Activated naive CD8-positive, alpha-beta T cell treated with anti-CD3 and anti-CD28 coated beads, Interleukin-2, amount 10 ng/mL, durations not matched to agents 7 days and 5 days (primary cell): ENCODE measurements around the gene ST6GALNAC5. TPM values are rescaled to one million over a fixed set of nuclear protein-coding genes. Genes with fewer than 3 reads are reported as not detected.

Experiments
- ATAC-seq: fragments of 150-1000 bp; cut with Tn5 transposase; one replicate; pipeline ENCODE4 v1.10.0; 2021; ENCODE audit warnings: low read depth, moderate library complexity
- POLR2A ChIA-PET: fragments of 350-600 bp; sonication (Branson Sonifier 250); formaldehyde crosslinking; loops from one replicate; lab custom pipeline; 2021; ENCODE audit warnings: antibody characterized with exemption; lab: Charles Lee
- DNase-seq: peaks from one replicate; pipeline ENCODE4 v3.0.0; 2021
- H3K27ac Mint-ChIP-seq: one replicate; pipeline ENCODE4 v1.8.0; 2022; ENCODE audit warnings: mild to moderate bottlenecking, mixed read lengths
- H3K27me3 Mint-ChIP-seq: one replicate; pipeline ENCODE4 v1.8.0; 2022; ENCODE audit warnings: mild to moderate bottlenecking, moderate library complexity, mixed read lengths
- H3K36me3 Mint-ChIP-seq: one replicate; pipeline ENCODE4 v1.8.0; 2021; ENCODE audit warnings: mild to moderate bottlenecking, mixed read lengths
- H3K4me1 Mint-ChIP-seq: one replicate; pipeline ENCODE4 v1.8.0; 2021; ENCODE audit warnings: mixed read lengths
- H3K4me3 Mint-ChIP-seq: one replicate; pipeline ENCODE4 v1.8.0; 2022; ENCODE audit warnings: mild to moderate bottlenecking, moderate library complexity, mixed read lengths
- H3K9me3 Mint-ChIP-seq: one replicate; pipeline ENCODE4 v1.8.0; 2021; ENCODE audit warnings: mixed read lengths
- total RNA-seq, 2 experiments: library from RNA; stranded (reverse); gene quantifications; one replicate each; pipeline ENCODE4 v1.2.3, GENCODE V29; 2021

The ST6GALNAC5 gene
- total RNA-seq, 2 experiments from 2014 or later = not detected

DNA sequence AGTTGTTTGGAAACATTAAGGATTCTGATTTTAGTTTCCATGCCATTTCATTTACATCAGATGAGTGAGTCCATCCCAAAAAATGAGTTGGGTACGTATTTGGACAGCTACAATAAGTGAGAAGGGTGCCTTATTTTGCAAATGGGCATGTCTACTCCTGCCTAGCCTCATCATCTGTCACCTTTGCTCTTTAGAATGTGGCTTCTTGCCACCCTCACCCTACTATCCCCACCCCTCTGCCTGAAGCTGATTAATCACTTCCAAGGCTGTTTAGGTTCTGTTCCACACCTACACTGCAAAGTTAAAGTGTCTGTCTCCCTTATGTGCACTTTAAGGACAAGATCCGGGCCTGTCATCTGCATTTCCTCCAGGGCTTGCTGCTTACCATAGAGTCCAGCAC is 61.2 kb downstream of the ST6GALNAC5 start:
- ATAC-seq (no peak), DNase-seq (no peak)
- Mint-ChIP-seq H3K27ac (no peak overlapping the region), H3K9me3 (peaks cover 3% of the 10 kb centered on the region), H3K36me3 (no peaks in the 10 kb centered on the region), H3K4me3 (no peak overlapping the region), H3K4me1 (no peaks in the 10 kb centered on the region), H3K27me3 (peaks cover 21% of the 10 kb centered on the region)
- POLR2A ChIA-PET = no interaction called here

GRCh38 chr1:76929136-76929535 is 61.9 kb downstream of the ST6GALNAC5 start:
- ATAC-seq (no peak), DNase-seq (no peak)
- no peak overlapping the region for H3K27ac Mint-ChIP-seq
- peaks cover 3% of the 10 kb centered on the region for H3K9me3 Mint-ChIP-seq
- POLR2A ChIA-PET = no interaction called here
- peaks cover 4% of the 10 kb centered on the region for H3K4me1 Mint-ChIP-seq
- no peaks in the 10 kb centered on the region for H3K36me3 Mint-ChIP-seq
- peaks cover 20% of the 10 kb centered on the region for H3K27me3 Mint-ChIP-seq
- no peak overlapping the region for H3K4me3 Mint-ChIP-seq

DNA sequence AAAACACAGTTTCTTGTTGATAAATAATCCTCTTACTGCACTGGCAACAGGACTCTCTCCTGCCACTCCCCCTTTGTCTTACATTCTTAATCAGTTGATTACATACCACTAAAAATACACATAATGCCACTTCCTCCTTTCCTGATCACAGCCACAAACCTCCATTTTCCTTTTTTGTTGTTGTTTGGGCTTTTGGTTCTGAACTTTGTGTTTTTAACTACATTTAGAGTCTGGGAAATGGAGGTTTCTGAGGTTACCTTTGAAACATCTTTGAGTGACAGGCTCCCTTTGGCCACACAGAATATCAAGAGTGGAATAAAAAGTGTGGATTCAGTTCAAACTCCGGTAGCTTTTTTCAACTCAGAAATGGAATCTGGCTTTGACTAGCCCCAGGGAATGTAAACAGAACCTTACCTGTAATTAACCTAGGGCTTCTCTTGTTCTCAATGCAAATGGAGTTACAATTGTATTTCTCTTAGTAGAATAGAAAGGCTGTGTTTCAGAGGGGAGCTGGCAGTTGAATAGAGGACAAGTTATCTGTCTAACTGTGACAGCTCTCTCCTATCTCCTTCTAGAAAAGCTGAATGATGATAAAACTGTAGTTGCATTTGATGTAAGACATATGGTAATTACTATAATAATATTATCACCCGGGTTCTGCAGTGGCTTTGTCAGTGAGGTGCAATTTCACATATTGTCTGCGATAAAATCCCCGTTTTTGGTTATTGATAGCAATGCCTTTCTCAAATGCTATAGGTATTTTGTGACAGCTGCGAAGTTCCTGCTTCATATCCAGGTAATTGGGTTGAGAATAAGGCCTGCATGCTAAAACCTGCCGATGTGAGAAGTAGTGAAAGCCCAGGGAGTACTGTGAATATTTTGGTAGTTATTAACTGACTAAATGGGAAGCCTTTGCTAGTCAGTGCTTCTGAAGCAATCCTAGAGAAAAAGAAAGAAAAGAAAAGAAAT is 66.9 kb downstream of the ST6GALNAC5 start:
- no peak for ATAC-seq
- no peak overlapping the region for H3K27ac Mint-ChIP-seq

GRCh38 chr1:76938304-76938703 is 71.0 kb downstream of the ST6GALNAC5 start:
- Mint-ChIP-seq H3K36me3 (no peaks in the 10 kb centered on the region), H3K27me3 (peaks cover 25% of the 10 kb centered on the region), H3K4me3 (no peak overlapping the region), H3K9me3 (peaks cover 1% of the 10 kb centered on the region), H3K4me1 (peaks cover 6% of the 10 kb centered on the region), H3K27ac (no peak overlapping the region)
- POLR2A ChIA-PET = no interaction called here
- ATAC-seq (no peak), DNase-seq (no peak)

More for the DNA sequence above, 66.9 kb downstream of the ST6GALNAC5 start:
- Mint-ChIP-seq H3K4me3 (no peak overlapping the region), H3K9me3 (peaks cover 3% of the 10 kb centered on the region), H3K4me1 (peaks cover 6% of the 10 kb centered on the region), H3K27me3 (peaks cover 38% of the 10 kb centered on the region), H3K36me3 (no peaks in the 10 kb centered on the region)
- POLR2A ChIA-PET = no interaction called here
- no peak for DNase-seq

- ATAC-seq (no peak), DNase-seq (no peak)
- Mint-ChIP-seq H3K9me3 (peaks cover 1% of the 10 kb centered on the region), H3K4me3 (no peak overlapping the region), H3K36me3 (no peaks in the 10 kb centered on the region), H3K27ac (no peak overlapping the region), H3K4me1 (peaks cover 2% of the 10 kb centered on the region), H3K27me3 (peaks cover 29% of the 10 kb centered on the region)
- POLR2A ChIA-PET = no interaction called here
Measured at GRCh38 chr1:76939050-76939816, 72.0 kb downstream of the ST6GALNAC5 start.

DNA sequence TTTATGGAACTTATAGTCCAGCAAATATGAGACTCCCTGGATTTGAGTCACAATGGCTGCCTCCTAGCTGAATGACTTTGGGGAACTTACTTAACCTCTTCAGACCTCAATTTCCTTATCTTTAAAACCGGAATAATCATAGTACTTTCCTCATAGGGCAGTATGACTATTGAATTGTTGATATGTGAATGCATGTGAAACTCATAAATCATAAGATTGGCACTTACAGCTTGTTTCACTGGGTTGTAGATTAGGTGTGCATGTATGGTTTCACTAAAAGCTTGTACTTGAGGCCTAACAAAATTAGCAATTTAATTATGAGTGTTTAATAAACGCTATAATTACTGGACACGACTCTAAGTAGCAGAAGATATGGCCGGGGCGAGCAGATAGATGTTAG is 72.5 kb downstream of the ST6GALNAC5 start:
- DNase-seq (no peak), ATAC-seq (no peak)
- Mint-ChIP-seq H3K9me3 (peaks cover 1% of the 10 kb centered on the region), H3K27me3 (peaks cover 28% of the 10 kb centered on the region), H3K27ac (no peak overlapping the region), H3K36me3 (no peaks in the 10 kb centered on the region), H3K4me3 (no peak overlapping the region), H3K4me1 (peaks cover 2% of the 10 kb centered on the region)
- POLR2A ChIA-PET = no interaction called here

DNA sequence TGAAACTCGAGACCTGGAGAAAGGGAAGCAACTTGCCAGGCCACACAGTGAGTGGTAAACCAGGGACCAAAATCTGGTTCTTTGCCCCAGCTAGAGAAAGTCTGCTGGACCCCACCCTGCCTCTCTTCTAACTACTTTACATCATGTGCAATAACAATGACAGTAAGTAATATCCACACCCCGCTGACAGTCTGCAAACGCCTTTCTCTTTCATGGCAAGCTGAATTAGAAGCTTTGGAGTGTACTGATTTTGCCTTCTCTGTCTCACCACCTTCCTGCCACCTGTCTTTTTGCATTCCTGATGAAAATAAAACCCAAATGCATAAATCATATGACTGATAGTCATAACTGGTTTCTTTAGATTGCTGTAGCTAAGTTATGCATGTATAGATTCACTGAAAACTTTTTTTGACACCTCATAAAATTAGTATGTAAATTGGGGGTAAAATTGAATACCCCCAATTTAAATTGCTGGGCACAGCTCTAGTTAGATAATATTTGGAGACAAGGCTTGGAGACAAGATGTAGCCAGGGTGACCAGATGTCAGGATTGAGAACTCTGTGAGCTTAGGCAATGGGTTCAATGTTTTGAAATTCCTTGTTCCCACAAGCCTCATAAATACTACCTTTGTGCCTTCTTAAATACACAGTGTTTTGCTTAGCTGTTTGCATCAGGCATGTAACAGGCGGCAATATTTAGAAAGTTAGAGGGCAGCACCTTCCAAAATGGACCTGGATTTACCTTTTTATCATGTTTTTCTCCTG is 73.5 kb downstream of the ST6GALNAC5 start:
- no peak for ATAC-seq
- DNase-seq = no peak
- Mint-ChIP-seq H3K4me3 (no peak overlapping the region), H3K27me3 (peaks cover 31% of the 10 kb centered on the region), H3K36me3 (no peaks in the 10 kb centered on the region), H3K27ac (no peak overlapping the region), H3K9me3 (peaks cover 1% of the 10 kb centered on the region), H3K4me1 (peaks cover 2% of the 10 kb centered on the region)
- POLR2A ChIA-PET = no interaction called here

GRCh38 chr1:76942549-76942948 is 75.3 kb downstream of the ST6GALNAC5 start:
- DNase-seq = no peak
- no peaks in the 10 kb centered on the region for H3K36me3 Mint-ChIP-seq
- H3K9me3 Mint-ChIP-seq = peaks cover 1% of the 10 kb centered on the region
- H3K27ac Mint-ChIP-seq = no peak overlapping the region
- peaks cover 14% of the 10 kb centered on the region for H3K27me3 Mint-ChIP-seq
- H3K4me1 Mint-ChIP-seq = no peaks in the 10 kb centered on the region
- no peak overlapping the region for H3K4me3 Mint-ChIP-seq
- POLR2A ChIA-PET = no interaction called here
- no peak for ATAC-seq

DNA sequence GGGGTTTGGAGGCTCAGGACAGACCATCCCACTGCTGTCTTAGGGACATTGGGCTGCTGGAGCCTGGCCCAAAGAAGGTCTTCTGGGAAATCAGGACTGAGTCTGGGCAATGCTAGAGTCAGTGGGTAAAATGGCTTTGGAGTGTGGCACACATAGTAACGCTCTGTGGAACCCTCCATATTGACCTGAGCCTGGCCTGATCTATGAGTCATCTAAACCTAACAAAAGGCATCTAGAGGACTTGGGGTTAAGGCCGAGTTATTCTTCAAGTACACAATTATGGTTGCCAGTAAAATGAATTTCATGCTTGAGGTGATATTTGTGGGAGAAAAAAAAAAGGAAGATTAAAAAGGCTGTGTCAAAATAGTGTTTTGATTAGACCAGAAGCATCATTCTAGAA is 77.7 kb downstream of the ST6GALNAC5 start:
- Mint-ChIP-seq H3K9me3 (peaks cover 1% of the 10 kb centered on the region), H3K4me1 (no peaks in the 10 kb centered on the region), H3K4me3 (no peak overlapping the region), H3K27me3 (peaks cover 11% of the 10 kb centered on the region), H3K36me3 (no peaks in the 10 kb centered on the region), H3K27ac (no peak overlapping the region)
- DNase-seq (no peak), ATAC-seq (no peak)
- POLR2A ChIA-PET = no interaction called here

DNA sequence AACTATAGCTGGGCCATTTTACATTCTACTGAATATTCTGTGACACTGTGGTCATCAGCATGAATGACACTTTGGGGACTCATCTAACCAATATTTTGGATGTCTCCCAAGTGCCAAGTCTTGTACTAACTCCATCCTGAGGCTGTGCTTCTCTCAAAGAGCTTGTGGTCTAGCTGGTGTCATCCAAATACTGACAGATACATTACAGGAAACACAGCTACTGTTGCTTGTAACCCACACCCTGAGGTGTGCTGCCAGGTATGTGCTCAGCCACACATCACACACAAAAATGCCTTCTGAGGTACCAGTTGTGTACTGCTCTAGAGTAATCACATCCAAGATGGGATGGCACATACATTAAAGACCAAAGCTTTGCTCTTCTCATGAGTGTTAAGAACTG is 81.6 kb downstream of the ST6GALNAC5 start:
- ATAC-seq = no peak
- Mint-ChIP-seq H3K9me3 (no peaks in the 10 kb centered on the region), H3K4me1 (no peaks in the 10 kb centered on the region), H3K27ac (no peak overlapping the region), H3K27me3 (peaks cover 4% of the 10 kb centered on the region), H3K4me3 (no peak overlapping the region), H3K36me3 (no peaks in the 10 kb centered on the region)
- POLR2A ChIA-PET = no interaction called here
- no peak for DNase-seq

- H3K9me3 Mint-ChIP-seq = no peaks in the 10 kb centered on the region
- H3K27ac Mint-ChIP-seq = no peak overlapping the region
- no peak for ATAC-seq
- POLR2A ChIA-PET = no interaction called here
- DNase-seq = no peak
- H3K27me3 Mint-ChIP-seq = peaks cover 4% of the 10 kb centered on the region
- H3K4me3 Mint-ChIP-seq = no peak overlapping the region
- no peaks in the 10 kb centered on the region for H3K36me3 Mint-ChIP-seq
- H3K4me1 Mint-ChIP-seq = no peaks in the 10 kb centered on the region
Measured at GRCh38 chr1:76949503-76949902, 82.2 kb downstream of the ST6GALNAC5 start.

DNA sequence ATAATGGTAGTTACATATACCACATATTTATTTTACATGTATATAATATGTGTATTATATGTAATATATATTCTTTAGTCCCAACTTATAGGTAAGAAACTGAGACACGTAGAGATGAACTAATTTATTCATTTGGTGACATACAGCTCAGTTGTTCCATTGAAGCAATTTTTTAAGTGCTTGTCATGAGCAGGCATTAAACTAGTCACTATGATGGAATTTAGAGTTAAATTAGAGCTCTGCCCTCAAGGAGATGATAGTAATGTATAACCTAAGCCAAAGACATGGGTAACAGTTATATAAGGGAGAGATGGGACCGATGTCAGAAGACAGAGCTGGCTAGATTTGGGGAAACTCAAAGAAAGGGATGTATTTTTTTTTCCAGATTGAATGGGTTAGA is 83.0 kb downstream of the ST6GALNAC5 start:
- no peak for ATAC-seq

DNA sequence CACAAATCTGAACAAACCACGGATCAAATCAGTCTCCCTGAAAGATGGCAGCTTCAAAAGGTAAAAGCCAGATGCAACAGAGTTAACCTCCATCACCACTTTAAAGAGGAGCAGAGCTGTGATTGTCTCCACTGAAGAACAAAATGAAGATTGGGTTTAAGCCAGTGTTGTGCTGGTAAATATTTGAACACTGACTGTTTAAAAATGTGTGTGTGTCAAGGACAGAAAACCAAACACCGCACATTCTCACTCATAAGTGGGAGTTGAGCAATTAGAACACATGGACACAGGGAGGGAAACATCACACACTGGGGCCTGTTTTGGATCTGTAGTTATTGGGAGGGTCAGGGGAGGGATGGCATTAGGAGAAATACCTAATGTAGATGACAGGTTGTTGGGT is 83.9 kb downstream of the ST6GALNAC5 start:
- H3K9me3 Mint-ChIP-seq = no peaks in the 10 kb centered on the region
- H3K4me1 Mint-ChIP-seq = no peaks in the 10 kb centered on the region
- DNase-seq (no peak), ATAC-seq (no peak)
- no peaks in the 10 kb centered on the region for H3K36me3 Mint-ChIP-seq
- no peaks in the 10 kb centered on the region for H3K27me3 Mint-ChIP-seq
- no peak overlapping the region for H3K27ac Mint-ChIP-seq
- POLR2A ChIA-PET = no interaction called here
- H3K4me3 Mint-ChIP-seq = no peak overlapping the region

More for the DNA sequence above, 83.0 kb downstream of the ST6GALNAC5 start:
- Mint-ChIP-seq H3K9me3 (no peaks in the 10 kb centered on the region), H3K27ac (no peak overlapping the region), H3K4me1 (no peaks in the 10 kb centered on the region), H3K36me3 (no peaks in the 10 kb centered on the region), H3K4me3 (no peak overlapping the region), H3K27me3 (no peaks in the 10 kb centered on the region)
- DNase-seq = no peak
- POLR2A ChIA-PET = no interaction called here
